SK-N-SH treated with all-trans-retinoic acid at 6 μM for 48 hours (cell line): ENCODE measurements around the gene SERHL2.

Source experiments
- ATAC-seq: fragments of 200-7000 bp; cut with Tn5 transposase; 3 replicates; pipeline ENCODE4 v1.9.1; 2020; ENCODE audit warnings: mild to moderate bottlenecking, moderate library complexity
- ARNTL ChIP-seq: fragments of 450-650 bp; formaldehyde crosslinking; IDR thresholded peaks from 2 replicates; pipeline ENCODE4 v1.5.0; 2020; ENCODE audit warnings: low read depth, mild to moderate bottlenecking, moderate library complexity, borderline replicate concordance
- BACH2 ChIP-seq: fragments of 250-450 bp; sonication (Bioruptor Pico); IDR thresholded peaks from 2 replicates; pipeline ENCODE4 v1.9.0; 2021; ENCODE audit warnings: mild to moderate bottlenecking, borderline replicate concordance
- CSDC2 ChIP-seq: fragments of 250-450 bp; sonication (Bioruptor Pico); IDR thresholded peaks from 2 replicates; pipeline ENCODE4 v1.5.0; 2020; ENCODE audit warnings: mild to moderate bottlenecking, moderate library complexity
- ESRRG ChIP-seq: fragments of 250-450 bp; sonication (Bioruptor Pico); IDR thresholded peaks from 2 replicates; pipeline ENCODE4 v1.6.1; 2021; ENCODE audit warnings: mild to moderate bottlenecking
- GLIS3 ChIP-seq: fragments of 250-450 bp; sonication (Bioruptor Pico); IDR thresholded peaks from 2 replicates; pipeline ENCODE4 v1.5.0; 2020; ENCODE audit warnings: mild to moderate bottlenecking, moderate library complexity
- ISL1 ChIP-seq: fragments of 250-450 bp; sonication (Bioruptor Pico); IDR thresholded peaks from 2 replicates; pipeline ENCODE4 v2.1.2; 2022; ENCODE audit warnings: mild to moderate bottlenecking, moderate library complexity
- OSR1 ChIP-seq: fragments of 250-450 bp; sonication (Bioruptor Pico); IDR thresholded peaks from 2 replicates; pipeline ENCODE4 v1.8.0; 2022; ENCODE audit warnings: moderate library complexity, mild to moderate bottlenecking, inconsistent platforms
- PPARA ChIP-seq: fragments of 250-450 bp; sonication (Bioruptor Pico); IDR thresholded peaks from 2 replicates; pipeline ENCODE4 v1.5.0; 2020; ENCODE audit warnings: mild to moderate bottlenecking, borderline replicate concordance
- SNAI2 ChIP-seq: fragments of 250-450 bp; sonication (Bioruptor Pico); IDR thresholded peaks from 2 replicates; pipeline ENCODE4 v1.5.0; 2020; ENCODE audit warnings: mild to moderate bottlenecking, moderate library complexity
- TCF4 ChIP-seq: fragments of 250-450 bp; sonication (Bioruptor Pico); IDR thresholded peaks from 2 replicates; pipeline ENCODE4 v1.8.0; 2021; ENCODE audit warnings: mild to moderate bottlenecking, moderate library complexity, borderline replicate concordance
- TOX ChIP-seq: fragments of 250-450 bp; sonication (Bioruptor Pico); IDR thresholded peaks from 2 replicates; pipeline ENCODE4 v1.8.0; 2021; ENCODE audit warnings: mild to moderate bottlenecking, moderate library complexity, borderline replicate concordance
- ZC3H10 ChIP-seq: fragments of 250-450 bp; sonication (Bioruptor Pico); IDR thresholded peaks from 2 replicates; pipeline ENCODE4 v1.5.1; 2021; ENCODE audit warnings: mild to moderate bottlenecking, moderate library complexity
- ZFP3 ChIP-seq: fragments of 250-450 bp; sonication (Bioruptor Pico); IDR thresholded peaks from 2 replicates; pipeline ENCODE4 v1.5.0; 2020; ENCODE audit warnings: mild to moderate bottlenecking, moderate library complexity
- ZNF565 ChIP-seq: fragments of 450-650 bp; formaldehyde crosslinking; conservative IDR thresholded peaks from 2 replicates; pipeline ENCODE4 v1.5.0; 2020; ENCODE audit warnings: low read depth, mild to moderate bottlenecking, moderate library complexity
- ZNF70 ChIP-seq: fragments of 450-650 bp; formaldehyde crosslinking; IDR thresholded peaks from 2 replicates; pipeline ENCODE4 v1.5.0; 2020; ENCODE audit warnings: mild to moderate bottlenecking, moderate library complexity
- ZNF8 ChIP-seq: fragments of 450-650 bp; formaldehyde crosslinking; IDR thresholded peaks from 2 replicates; pipeline ENCODE4 v1.5.0; 2020; ENCODE audit warnings: mild to moderate bottlenecking, moderate library complexity
- TF ChIP-seq, protein P1 (sequence below): fragments of 250-450 bp; sonication (Bioruptor Pico); IDR thresholded peaks from 2 replicates; pipeline ENCODE4 v1.5.1; 2021; ENCODE audit warnings: mild to moderate bottlenecking, moderate library complexity
- TF ChIP-seq, protein P2 (sequence below): fragments of 250-450 bp; sonication (Bioruptor Pico); IDR thresholded peaks from 2 replicates; pipeline ENCODE4 v1.8.0; 2020; ENCODE audit warnings: mild to moderate bottlenecking, moderate library complexity, borderline replicate concordance
- TF ChIP-seq, protein P3 (sequence below): fragments of 250-450 bp; sonication (Bioruptor Pico); IDR thresholded peaks from 2 replicates; pipeline ENCODE4 v1.5.1; 2020; ENCODE audit warnings: low read depth, mild to moderate bottlenecking, moderate library complexity
- TF ChIP-seq, protein P4 (sequence below): fragments of 250-450 bp; sonication (Bioruptor Pico); IDR thresholded peaks from 2 replicates; pipeline ENCODE4 v1.5.0; 2020; ENCODE audit warnings: mild to moderate bottlenecking, moderate library complexity

The SERHL2 gene

DNA sequence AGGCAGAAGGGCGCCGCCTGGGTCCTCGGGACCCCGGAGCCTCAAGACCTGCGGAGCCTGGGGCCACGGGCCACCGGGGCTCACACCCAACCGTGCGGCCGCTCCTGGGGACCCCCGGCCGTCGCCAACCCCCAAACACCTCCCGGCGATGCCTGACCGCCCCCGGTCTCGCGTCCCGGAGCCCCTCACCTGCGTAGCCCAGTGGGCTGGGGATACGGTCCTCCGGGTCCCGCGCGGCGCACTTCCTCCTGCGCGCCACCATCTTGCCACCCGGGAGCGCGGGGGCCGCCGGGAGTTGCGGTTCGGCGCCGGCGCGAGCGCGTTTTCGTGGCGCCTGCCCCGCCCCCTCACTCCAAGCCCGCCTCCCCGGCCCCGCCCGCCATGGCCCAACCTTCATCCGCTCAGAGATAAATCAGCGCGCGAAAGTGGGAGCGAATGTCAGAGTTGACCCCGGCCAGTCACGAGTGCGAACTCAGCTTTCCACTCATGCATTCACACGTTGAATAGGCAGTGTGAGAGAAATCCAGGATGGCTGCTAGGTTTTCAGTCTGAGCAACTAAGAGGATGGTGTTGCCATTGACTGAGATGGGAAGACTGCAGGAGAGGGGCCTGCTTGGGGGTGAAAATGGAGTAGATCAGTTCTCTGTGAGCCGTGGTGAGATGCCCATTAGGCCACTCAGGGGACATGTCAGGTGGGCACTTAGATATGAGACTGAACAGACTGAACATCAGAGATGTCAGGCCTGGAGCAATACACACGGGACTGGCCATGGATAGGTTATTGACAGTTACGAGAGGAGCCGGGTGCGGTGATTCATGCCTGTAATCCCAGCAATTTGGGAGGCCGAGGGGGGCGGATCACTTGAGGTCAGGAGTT lies 34.0 kb upstream of the SERHL2 start, which contains the start of gene RRP7A:
TSS of gene RRP7A (minus strand) at position 272 of the 877 bp plus-strand sequence. CDS start at position 262, 10 bp downstream.
- ATAC-seq = peak; percentile 96
- TF ChIP-seq SNAI2 (CRISPR knock-in tag) (no peak), BACH2 (no peak), ZFP3 (CRISPR knock-in tag) (no peak), ZNF70 (CRISPR knock-in tag) (no peak), ZC3H10 (no peak), TCF4 (CRISPR knock-in tag) (no peak), ARNTL (CRISPR knock-in tag) (no peak), TOX (CRISPR knock-in tag) (no peak), ZNF565 (CRISPR knock-in tag) (no peak), PPARA (no peak), OSR1 (CRISPR knock-in tag) (no peak), GLIS3 (no peak), ZNF8 (no peak), ESRRG (CRISPR knock-in tag) (no peak), CSDC2 (no peak), ISL1 (CRISPR knock-in tag) (no peak)
- TF ChIP-seq, protein P1, sequence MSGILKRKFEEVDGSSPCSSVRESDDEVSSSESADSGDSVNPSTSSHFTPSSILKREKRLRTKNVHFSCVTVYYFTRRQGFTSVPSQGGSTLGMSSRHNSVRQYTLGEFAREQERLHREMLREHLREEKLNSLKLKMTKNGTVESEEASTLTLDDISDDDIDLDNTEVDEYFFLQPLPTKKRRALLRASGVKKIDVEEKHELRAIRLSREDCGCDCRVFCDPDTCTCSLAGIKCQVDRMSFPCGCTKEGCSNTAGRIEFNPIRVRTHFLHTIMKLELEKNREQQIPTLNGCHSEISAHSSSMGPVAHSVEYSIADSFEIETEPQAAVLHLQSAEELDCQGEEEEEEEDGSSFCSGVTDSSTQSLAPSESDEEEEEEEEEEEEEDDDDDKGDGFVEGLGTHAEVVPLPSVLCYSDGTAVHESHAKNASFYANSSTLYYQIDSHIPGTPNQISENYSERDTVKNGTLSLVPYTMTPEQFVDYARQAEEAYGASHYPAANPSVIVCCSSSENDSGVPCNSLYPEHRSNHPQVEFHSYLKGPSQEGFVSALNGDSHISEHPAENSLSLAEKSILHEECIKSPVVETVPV (CRISPR knock-in tag) = no peak
- TF ChIP-seq, protein P2, sequence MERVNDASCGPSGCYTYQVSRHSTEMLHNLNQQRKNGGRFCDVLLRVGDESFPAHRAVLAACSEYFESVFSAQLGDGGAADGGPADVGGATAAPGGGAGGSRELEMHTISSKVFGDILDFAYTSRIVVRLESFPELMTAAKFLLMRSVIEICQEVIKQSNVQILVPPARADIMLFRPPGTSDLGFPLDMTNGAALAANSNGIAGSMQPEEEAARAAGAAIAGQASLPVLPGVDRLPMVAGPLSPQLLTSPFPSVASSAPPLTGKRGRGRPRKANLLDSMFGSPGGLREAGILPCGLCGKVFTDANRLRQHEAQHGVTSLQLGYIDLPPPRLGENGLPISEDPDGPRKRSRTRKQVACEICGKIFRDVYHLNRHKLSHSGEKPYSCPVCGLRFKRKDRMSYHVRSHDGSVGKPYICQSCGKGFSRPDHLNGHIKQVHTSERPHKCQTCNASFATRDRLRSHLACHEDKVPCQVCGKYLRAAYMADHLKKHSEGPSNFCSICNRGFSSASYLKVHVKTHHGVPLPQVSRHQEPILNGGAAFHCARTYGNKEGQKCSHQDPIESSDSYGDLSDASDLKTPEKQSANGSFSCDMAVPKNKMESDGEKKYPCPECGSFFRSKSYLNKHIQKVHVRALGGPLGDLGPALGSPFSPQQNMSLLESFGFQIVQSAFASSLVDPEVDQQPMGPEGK (CRISPR knock-in tag) = no peak
- TF ChIP-seq, protein P3, sequence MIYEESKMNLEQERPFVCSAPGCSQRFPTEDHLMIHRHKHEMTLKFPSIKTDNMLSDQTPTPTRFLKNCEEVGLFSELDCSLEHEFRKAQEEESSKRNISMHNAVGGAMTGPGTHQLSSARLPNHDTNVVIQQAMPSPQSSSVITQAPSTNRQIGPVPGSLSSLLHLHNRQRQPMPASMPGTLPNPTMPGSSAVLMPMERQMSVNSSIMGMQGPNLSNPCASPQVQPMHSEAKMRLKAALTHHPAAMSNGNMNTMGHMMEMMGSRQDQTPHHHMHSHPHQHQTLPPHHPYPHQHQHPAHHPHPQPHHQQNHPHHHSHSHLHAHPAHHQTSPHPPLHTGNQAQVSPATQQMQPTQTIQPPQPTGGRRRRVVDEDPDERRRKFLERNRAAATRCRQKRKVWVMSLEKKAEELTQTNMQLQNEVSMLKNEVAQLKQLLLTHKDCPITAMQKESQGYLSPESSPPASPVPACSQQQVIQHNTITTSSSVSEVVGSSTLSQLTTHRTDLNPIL = no peak
- TF ChIP-seq, protein P4, sequence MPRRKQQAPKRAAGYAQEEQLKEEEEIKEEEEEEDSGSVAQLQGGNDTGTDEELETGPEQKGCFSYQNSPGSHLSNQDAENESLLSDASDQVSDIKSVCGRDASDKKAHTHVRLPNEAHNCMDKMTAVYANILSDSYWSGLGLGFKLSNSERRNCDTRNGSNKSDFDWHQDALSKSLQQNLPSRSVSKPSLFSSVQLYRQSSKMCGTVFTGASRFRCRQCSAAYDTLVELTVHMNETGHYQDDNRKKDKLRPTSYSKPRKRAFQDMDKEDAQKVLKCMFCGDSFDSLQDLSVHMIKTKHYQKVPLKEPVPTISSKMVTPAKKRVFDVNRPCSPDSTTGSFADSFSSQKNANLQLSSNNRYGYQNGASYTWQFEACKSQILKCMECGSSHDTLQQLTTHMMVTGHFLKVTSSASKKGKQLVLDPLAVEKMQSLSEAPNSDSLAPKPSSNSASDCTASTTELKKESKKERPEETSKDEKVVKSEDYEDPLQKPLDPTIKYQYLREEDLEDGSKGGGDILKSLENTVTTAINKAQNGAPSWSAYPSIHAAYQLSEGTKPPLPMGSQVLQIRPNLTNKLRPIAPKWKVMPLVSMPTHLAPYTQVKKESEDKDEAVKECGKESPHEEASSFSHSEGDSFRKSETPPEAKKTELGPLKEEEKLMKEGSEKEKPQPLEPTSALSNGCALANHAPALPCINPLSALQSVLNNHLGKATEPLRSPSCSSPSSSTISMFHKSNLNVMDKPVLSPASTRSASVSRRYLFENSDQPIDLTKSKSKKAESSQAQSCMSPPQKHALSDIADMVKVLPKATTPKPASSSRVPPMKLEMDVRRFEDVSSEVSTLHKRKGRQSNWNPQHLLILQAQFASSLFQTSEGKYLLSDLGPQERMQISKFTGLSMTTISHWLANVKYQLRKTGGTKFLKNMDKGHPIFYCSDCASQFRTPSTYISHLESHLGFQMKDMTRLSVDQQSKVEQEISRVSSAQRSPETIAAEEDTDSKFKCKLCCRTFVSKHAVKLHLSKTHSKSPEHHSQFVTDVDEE = no peak
- TF ChIP-seq, all 23 proteins: peak for 0

DNA sequence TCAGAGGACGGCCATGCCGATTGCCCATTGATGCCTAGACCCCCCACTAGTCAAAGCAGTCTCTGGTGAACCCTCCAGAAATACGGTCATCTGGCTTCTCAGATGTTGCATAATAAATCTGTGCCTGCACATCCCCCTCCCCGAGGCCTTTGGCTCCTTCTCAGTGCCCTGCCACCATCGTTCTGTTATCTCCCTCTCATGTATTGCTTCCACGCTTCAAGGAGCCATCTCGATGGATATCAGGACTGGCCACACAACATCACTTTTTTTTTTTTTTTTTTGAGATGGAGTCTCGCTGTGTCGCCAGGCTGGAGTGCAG lies 32.6 kb upstream of the SERHL2 start:
- no peak for TF ChIP-seq ZNF8
- no peak for TF ChIP-seq ISL1 (CRISPR knock-in tag)
- no peak for TF ChIP-seq ESRRG (CRISPR knock-in tag)
- TF ChIP-seq, protein P1 (CRISPR knock-in tag) = no peak
- ATAC-seq = no peak

DNA sequence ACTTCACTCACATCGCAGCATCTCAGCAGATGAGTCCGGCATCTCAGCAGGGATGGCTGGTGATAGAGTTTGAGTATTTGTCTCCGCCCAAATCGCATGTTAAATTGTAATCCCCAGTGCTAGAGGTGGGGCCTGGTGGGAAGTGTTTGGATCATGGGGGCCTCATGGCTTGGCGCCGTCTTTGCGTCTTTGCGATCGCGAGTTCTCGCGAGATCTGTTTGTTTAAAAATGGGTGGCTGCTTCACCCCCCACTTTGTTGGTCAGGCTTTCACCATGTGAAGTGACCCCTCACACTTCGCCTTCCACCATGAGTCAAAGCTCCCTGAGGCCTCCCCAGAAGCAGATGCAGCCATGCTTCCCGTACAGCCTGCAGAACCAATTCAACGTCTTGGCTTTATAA lies 31.2 kb upstream of the SERHL2 start:
- TF ChIP-seq, protein P1 (CRISPR knock-in tag) = no peak
- no peak for TF ChIP-seq SNAI2 (CRISPR knock-in tag)
- TF ChIP-seq, protein P4 = no peak
- no peak for TF ChIP-seq BACH2
- TF ChIP-seq PPARA = no peak
- no peak for TF ChIP-seq ISL1 (CRISPR knock-in tag)
- TF ChIP-seq ZNF565 (CRISPR knock-in tag) = no peak
- no peak for TF ChIP-seq ZNF70 (CRISPR knock-in tag)
- no peak for ATAC-seq
